ENCODE data around the gene PLXNA4. TPM values are rescaled to one million over a fixed set of nuclear protein-coding genes. Genes with fewer than 3 reads are reported as not detected.

Gene PLXNA4
- total RNA-seq, 1 experiment from 2014 or later = 0.11 TPM

- intact Hi-C loops (cut with micrococcal nuclease; ENCODE audit: unreplicated experiment) = no loop called here
- BruUV-seq (replicated peaks) = no TSS peak
- POLR2A ChIA-PET (ENCODE audit: low non-redundant PET) = no interaction called here
- H3K36me3 ChIP-seq (ENCODE audit: insufficient read depth, low read length, poor library complexity, severe bottlenecking) = no peaks in the 10 kb centered on the region
- CTCF ChIA-PET = no interaction called here
- H3K9me3 ChIP-seq (ENCODE audit: low read depth, low read length, poor library complexity, severe bottlenecking) = no peaks in the 10 kb centered on the region
- H3K27ac ChIP-seq (ENCODE audit: low read depth, low read length, poor library complexity, severe bottlenecking) = no peak overlapping the region
- H3K27me3 ChIP-seq (replicated peaks; ENCODE audit: insufficient read depth, low read depth, low read length, poor library complexity) = peaks cover 6% of the 10 kb centered on the region
- TF ChIP-seq EZH2 (IDR thresholded peaks at IDR 0.05; ENCODE audit: borderline replicate concordance, low read depth, low read length, poor library complexity, severe bottlenecking) = no peak
- no peak overlapping the region for H3K4me3 ChIP-seq (ENCODE audit: low read depth, low read length, poor library complexity, severe bottlenecking)
- peak; percentile 70 for DNase-seq (ENCODE audit: low spot score)
- H3K4me1 ChIP-seq (ENCODE audit: insufficient read depth, low read length, poor library complexity, severe bottlenecking) = no peaks in the 10 kb centered on the region
Observed at GRCh38 chr7:132145466-132145865, 430.8 kb downstream of the PLXNA4 start.

- no peaks in the 10 kb centered on the region for H3K9me3 ChIP-seq (ENCODE audit: low read depth, low read length, poor library complexity, severe bottlenecking)
- CTCF ChIA-PET = no interaction called here
- BruUV-seq (replicated peaks) = no TSS peak
- H3K27me3 ChIP-seq (replicated peaks; ENCODE audit: insufficient read depth, low read depth, low read length, poor library complexity) = peaks cover 3% of the 10 kb centered on the region
- H3K4me1 ChIP-seq (ENCODE audit: insufficient read depth, low read length, poor library complexity, severe bottlenecking) = no peaks in the 10 kb centered on the region
- TF ChIP-seq CTCF (conservative IDR thresholded peaks at IDR 0.05; ENCODE audit: low read depth, low read length) = no peak
- TF ChIP-seq EZH2 (IDR thresholded peaks at IDR 0.05; ENCODE audit: borderline replicate concordance, low read depth, low read length, poor library complexity, severe bottlenecking) = no peak
- no peak overlapping the region for H3K4me3 ChIP-seq (ENCODE audit: low read depth, low read length, poor library complexity, severe bottlenecking)
- no peak for DNase-seq (ENCODE audit: low spot score)
- H3K27ac ChIP-seq (ENCODE audit: low read depth, low read length, poor library complexity, severe bottlenecking) = no peak overlapping the region
- POLR2A ChIA-PET (ENCODE audit: low non-redundant PET) = no interaction called here
- no peaks in the 10 kb centered on the region for H3K36me3 ChIP-seq (ENCODE audit: insufficient read depth, low read length, poor library complexity, severe bottlenecking)
- intact Hi-C loops (cut with micrococcal nuclease; ENCODE audit: unreplicated experiment) = no loop called here
Observed at GRCh38 chr7:132145063-132145462, 431.2 kb downstream of the PLXNA4 start.

DNA sequence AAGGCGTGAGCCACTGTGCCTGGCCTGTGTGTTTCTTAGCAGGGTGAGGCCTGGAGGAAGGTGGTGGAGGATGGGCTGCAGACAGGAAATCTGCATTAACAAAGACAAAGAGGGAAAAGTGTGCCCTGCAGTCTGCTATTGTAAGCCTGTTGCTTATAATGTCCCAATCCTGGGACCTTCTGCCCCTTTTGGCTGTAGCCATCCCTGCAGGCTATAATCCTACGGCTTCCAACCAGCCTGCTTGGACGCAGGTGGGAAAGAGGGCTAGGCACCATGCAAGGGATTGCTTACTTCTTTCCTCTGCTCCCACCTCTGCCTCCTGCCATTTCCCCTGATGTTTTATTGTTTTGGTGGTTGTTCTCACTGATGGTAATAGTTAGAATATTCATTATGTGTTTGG lies 434.3 kb downstream of the PLXNA4 start:
- peaks cover 3% of the 10 kb centered on the region for H3K27me3 ChIP-seq (replicated peaks; ENCODE audit: insufficient read depth, low read depth, low read length, poor library complexity)
- H3K4me3 ChIP-seq (ENCODE audit: low read depth, low read length, poor library complexity, severe bottlenecking) = no peak overlapping the region
- H3K27ac ChIP-seq (ENCODE audit: low read depth, low read length, poor library complexity, severe bottlenecking) = no peak overlapping the region
- BruUV-seq (replicated peaks) = no TSS peak
- no peak for TF ChIP-seq EZH2 (IDR thresholded peaks at IDR 0.05; ENCODE audit: borderline replicate concordance, low read depth, low read length, poor library complexity, severe bottlenecking)
- TF ChIP-seq CTCF (conservative IDR thresholded peaks at IDR 0.05; ENCODE audit: low read depth, low read length) = no peak
- DNase-seq (ENCODE audit: low spot score) = no peak
- intact Hi-C loops (cut with micrococcal nuclease; ENCODE audit: unreplicated experiment) = no loop called here
- no peaks in the 10 kb centered on the region for H3K36me3 ChIP-seq (ENCODE audit: insufficient read depth, low read length, poor library complexity, severe bottlenecking)
- H3K4me1 ChIP-seq (ENCODE audit: insufficient read depth, low read length, poor library complexity, severe bottlenecking) = no peaks in the 10 kb centered on the region
- CTCF ChIA-PET = no interaction called here
- POLR2A ChIA-PET (ENCODE audit: low non-redundant PET) = no interaction called here
- no peaks in the 10 kb centered on the region for H3K9me3 ChIP-seq (ENCODE audit: low read depth, low read length, poor library complexity, severe bottlenecking)

DNA sequence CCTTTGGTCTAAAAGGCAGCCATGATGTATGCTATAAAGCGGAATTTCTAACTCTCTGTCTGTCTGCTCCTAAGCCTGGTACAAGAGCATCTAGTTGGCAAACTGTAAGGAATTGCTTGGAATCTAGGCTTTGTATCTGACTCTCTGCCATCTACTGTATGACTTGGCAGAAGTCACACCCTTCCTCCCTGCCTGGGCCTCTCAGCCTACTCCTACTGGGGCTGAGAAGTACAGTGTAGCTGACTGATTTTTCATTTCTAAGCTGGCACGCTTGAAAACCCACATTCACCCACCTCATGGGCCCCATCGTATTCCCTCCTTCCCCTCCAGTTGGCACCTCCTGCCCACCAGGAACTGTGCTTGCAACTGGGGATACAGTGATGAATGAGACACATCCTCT lies 435.2 kb downstream of the PLXNA4 start:
- DNase-seq (ENCODE audit: low spot score) = no peak
- H3K27ac ChIP-seq (ENCODE audit: low read depth, low read length, poor library complexity, severe bottlenecking) = no peak overlapping the region
- TF ChIP-seq CTCF (conservative IDR thresholded peaks at IDR 0.05; ENCODE audit: low read depth, low read length) = no peak
- no peak for TF ChIP-seq EZH2 (IDR thresholded peaks at IDR 0.05; ENCODE audit: borderline replicate concordance, low read depth, low read length, poor library complexity, severe bottlenecking)
- ChIA-PET POLR2A (ENCODE audit: low non-redundant PET) (no interaction called here), CTCF (no interaction called here)
- intact Hi-C loops (cut with micrococcal nuclease; ENCODE audit: unreplicated experiment) = no loop called here
- peaks cover 3% of the 10 kb centered on the region for H3K27me3 ChIP-seq (replicated peaks; ENCODE audit: insufficient read depth, low read depth, low read length, poor library complexity)
- H3K4me3 ChIP-seq (ENCODE audit: low read depth, low read length, poor library complexity, severe bottlenecking) = no peak overlapping the region
- no peaks in the 10 kb centered on the region for H3K4me1 ChIP-seq (ENCODE audit: insufficient read depth, low read length, poor library complexity, severe bottlenecking)
- no peaks in the 10 kb centered on the region for H3K36me3 ChIP-seq (ENCODE audit: insufficient read depth, low read length, poor library complexity, severe bottlenecking)
- no TSS peak for BruUV-seq (replicated peaks)
- no peaks in the 10 kb centered on the region for H3K9me3 ChIP-seq (ENCODE audit: low read depth, low read length, poor library complexity, severe bottlenecking)

Data from A673 (cell line).